A549 (cell line): ENCODE data around the gene CLP1. TPM values are rescaled to one million over a fixed set of nuclear protein-coding genes. Genes with fewer than 3 reads are reported as not detected.

Experiments used
- ATOH8 ChIP-seq: fragments of 250-450 bp; sonication (Bioruptor Pico); IDR thresholded peaks from 2 replicates; pipeline ENCODE4 v1.5.0; 2020; ENCODE audit warnings: low read depth, mild to moderate bottlenecking, moderate library complexity
- BCL3 ChIP-seq: fragments of >200 bp; sonication (Bioruptor Twin); formaldehyde crosslinking; IDR thresholded peaks from 3 replicates; pipeline ENCODE4 v1.6.1; 2016
- CBX2 ChIP-seq: fragments of 200-600 bp; sonication (generic); IDR thresholded peaks from 2 replicates; pipeline ENCODE4 v1.6.1; 2016; ENCODE audit warnings: low read depth, mild to moderate bottlenecking, borderline replicate concordance
- CEBPB ChIP-seq, 2 experiments: fragments of >200 bp in 1 of 2; sonication (Bioruptor Twin) in 1 of 2; formaldehyde crosslinking in 1 of 2; IDR thresholded peaks; 2 replicates each; pipeline ENCODE4 v1.6.1; 2012 to 2016
- CTCF ChIP-seq: fragments of >200 bp; sonication (Bioruptor Twin); formaldehyde crosslinking; IDR thresholded peaks from 3 replicates; pipeline ENCODE4 v1.5.1; 2016
- EHF ChIP-seq: fragments of 250-450 bp; sonication (Bioruptor Pico); IDR thresholded peaks from 2 replicates; pipeline ENCODE4 v1.5.0; 2020; ENCODE audit warnings: mild to moderate bottlenecking
- EHMT2 ChIP-seq: fragments of 200-600 bp; sonication (generic); IDR thresholded peaks from 2 replicates; pipeline ENCODE4 v1.6.1; 2016; ENCODE audit warnings: antibody characterized with exemption, low read depth, mild to moderate bottlenecking, moderate library complexity
- ELK1 ChIP-seq: fragments of 150-350 bp; IDR thresholded peaks from 2 replicates; pipeline ENCODE4 v1.6.1; 2014; ENCODE audit warnings: low read depth, mild to moderate bottlenecking, low read length
- EP300 ChIP-seq, 2 experiments: fragments of >200 bp; sonication (Bioruptor Twin); formaldehyde crosslinking; IDR thresholded peaks; 2 replicates in 1 of 2; 3 replicates in 1 of 2; pipeline ENCODE4 v1.6.1; 2016 to 2017
- FOXS1 ChIP-seq: fragments of 250-450 bp; sonication (Bioruptor Pico); IDR thresholded peaks from 2 replicates; pipeline ENCODE4 v1.5.0; 2020; ENCODE audit warnings: mild to moderate bottlenecking, moderate library complexity
- HOXB5 ChIP-seq: fragments of 250-450 bp; sonication (Bioruptor Pico); IDR thresholded peaks from 2 replicates; pipeline ENCODE4 v1.5.0; 2020; ENCODE audit warnings: mild to moderate bottlenecking, moderate library complexity
- JUN ChIP-seq, 2 experiments: fragments of >200 bp; sonication (Bioruptor Twin); formaldehyde crosslinking; IDR thresholded peaks; 2 replicates in 1 of 2; 3 replicates in 1 of 2; pipeline ENCODE4 v1.6.1; 2016 to 2017
- MAFK ChIP-seq: fragments of 450-650 bp; IDR thresholded peaks from 2 replicates; pipeline ENCODE4 v1.6.1; 2014; ENCODE audit not compliant: partially characterized antibody
- NFE2L2 ChIP-seq: fragments of 150-350 bp; conservative IDR thresholded peaks from 2 replicates; pipeline ENCODE4 v1.6.1; 2014; ENCODE audit warnings: low read length
- PHF8 ChIP-seq: fragments of 200-600 bp; sonication (generic); IDR thresholded peaks from 2 replicates; pipeline ENCODE4 v1.6.1; 2016; ENCODE audit warnings: low read depth, mild to moderate bottlenecking, antibody characterized with exemption, moderate library complexity, borderline replicate concordance
- POLR2A ChIP-seq: IDR thresholded peaks from 2 replicates; pipeline ENCODE4 v1.6.1; 2012; ENCODE audit warnings: mild to moderate bottlenecking, low read length
- POLR2AphosphoS2 ChIP-seq: conservative IDR thresholded peaks from 2 replicates; pipeline ENCODE4 v1.6.1; 2012; ENCODE audit warnings: low read length, improper control_type of control experiment, inconsistent platforms
- RAD21 ChIP-seq, 2 experiments: fragments of >200 bp in 1 of 2; sonication (Bioruptor Twin) in 1 of 2; formaldehyde crosslinking in 1 of 2; IDR thresholded peaks in 1 of 2; conservative IDR thresholded peaks in 1 of 2; 2 replicates in 1 of 2; 3 replicates in 1 of 2; pipeline ENCODE4 v1.6.1; 2012 to 2018; ENCODE audit warnings: inconsistent platforms in 1 of 2
- RARB ChIP-seq: fragments of 250-450 bp; sonication (Bioruptor Pico); IDR thresholded peaks from 2 replicates; pipeline ENCODE4 v1.8.0; 2021; ENCODE audit warnings: mild to moderate bottlenecking, moderate library complexity
- RFX5 ChIP-seq: fragments of 450-650 bp; IDR thresholded peaks from 2 replicates; pipeline ENCODE4 v1.7.1; 2014; ENCODE audit warnings: antibody characterized with exemption, mild to moderate bottlenecking, moderate library complexity
- SMC3 ChIP-seq: fragments of >200 bp; sonication (Bioruptor Twin); formaldehyde crosslinking; IDR thresholded peaks from 3 replicates; pipeline ENCODE4 v1.6.1; 2018; ENCODE audit warnings: inconsistent platforms
- SREBF2 ChIP-seq: fragments of 450-650 bp; IDR thresholded peaks from 2 replicates; pipeline ENCODE4 v1.6.1; 2014; ENCODE audit warnings: mild to moderate bottlenecking, moderate library complexity
- TFCP2L1 ChIP-seq: fragments of 250-450 bp; sonication (Bioruptor Pico); IDR thresholded peaks from 2 replicates; pipeline ENCODE4 v1.5.0; 2021; ENCODE audit warnings: mild to moderate bottlenecking
- TP53 ChIP-seq: fragments of 250-450 bp; sonication (Bioruptor Pico); IDR thresholded peaks from 2 replicates; pipeline ENCODE4 v1.5.0; 2021; ENCODE audit warnings: mild to moderate bottlenecking, moderate library complexity
- USF2 ChIP-seq: fragments of 450-650 bp; IDR thresholded peaks from 2 replicates; pipeline ENCODE4 v1.6.1; 2014; ENCODE audit warnings: antibody characterized with exemption
- ZSCAN20 ChIP-seq: fragments of 250-450 bp; sonication (Bioruptor Pico); IDR thresholded peaks from 2 replicates; pipeline ENCODE4 v1.8.0; 2022; ENCODE audit warnings: mild to moderate bottlenecking, moderate library complexity
- polyA plus RNA-seq, 4 experiments: library from polyadenylated mRNA; depleted of rRNA in 3 of 4; stranded (reverse); fragments of >200 nt; fragmentation: RNase III in 1 of 4; extraction: RNeasy Plus Mini Kit Qiagen cat#74134 plus additional on column Dnase treatment in 1 of 4; gene quantifications; 2 replicates in 3 of 4; 3 replicates in 1 of 4; pipeline ENCODE4 v1.2.3, GENCODE V29; 2011 to 2017

Gene CLP1
- polyA plus RNA-seq, 2 of the 4 experiments (the other 2 are of a cell fraction), result 22.8 to 31.8 TPM

- no peak for TF ChIP-seq CTCF
- TF ChIP-seq RARB (CRISPR knock-in tag), result no peak
- TF ChIP-seq POLR2AphosphoS2, result no peak
- TF ChIP-seq ELK1, result no peak
- no peak for TF ChIP-seq FOXS1 (CRISPR knock-in tag)
- TF ChIP-seq PHF8, result peak; percentile 47; the same call in 1 of the 2 replicates
- TF ChIP-seq TFCP2L1 (CRISPR knock-in tag), result no peak
- TF ChIP-seq RAD21 (conservative IDR thresholded peaks at IDR 0.05 in 1 of 2, IDR thresholded peaks at IDR 0.05 in 1 of 2), result no peak
- TF ChIP-seq SREBF2, result no peak
- TF ChIP-seq POLR2A, result peak; percentile 44
- no peak for TF ChIP-seq MAFK
- TF ChIP-seq EP300 (IDR thresholded peaks at IDR 0.05), result no peak
- no peak for TF ChIP-seq CEBPB (IDR thresholded peaks at IDR 0.05)
- 0 out of 3 replicates have a peak, but pooled peaks have one; percentile 44 for TF ChIP-seq BCL3
- no peak for TF ChIP-seq EHMT2
- no peak for TF ChIP-seq CBX2
- TF ChIP-seq TP53, result 0 out of 2 replicates have a peak, but pooled peaks have one; percentile 46
- TF ChIP-seq JUN (IDR thresholded peaks at IDR 0.05), result peak; percentile 49 to 65; a peak in 2 of 5 replicates
- TF ChIP-seq USF2, result peak; percentile 51; the same call in 1 of the 2 replicates
- TF ChIP-seq RFX5, result no peak
- TF ChIP-seq NFE2L2, result no peak
- TF ChIP-seq HOXB5 (CRISPR knock-in tag), result no peak
- TF ChIP-seq EHF (CRISPR knock-in tag), result no peak
- no peak for TF ChIP-seq ZSCAN20 (CRISPR knock-in tag)
- no peak for TF ChIP-seq ATOH8 (CRISPR knock-in tag)
- TF ChIP-seq SMC3, result no peak
These were observed at the start of gene CLP1 (continued) for GRCh38 chr11:57657194-57658022.
